Loucy (cell line): Measurements from ENCODE around the gene ANK3.

Source experiments
- CTCF ChIP-seq: fragments of 200-600 bp; sonication (generic); conservative IDR thresholded peaks from 2 replicates; pipeline ENCODE4 v1.5.1; 2014; ENCODE audit warnings: mild to moderate bottlenecking, antibody characterized with exemption, low read length
- EZH2phosphoT487 ChIP-seq: fragments of 200-600 bp; IDR thresholded peaks from 2 replicates; pipeline ENCODE4 v1.6.1; 2018; ENCODE audit warnings: antibody characterized with exemption, mild to moderate bottlenecking, moderate library complexity, borderline replicate concordance

- no peak for TF ChIP-seq CTCF
- TF ChIP-seq EZH2phosphoT487: no peak
Measured at GRCh38 chr10:60277656-60278055, 112.0 kb downstream of the ANK3 start.
